GM12872 (cell line): ENCODE results near the gene DIO3.

ENCODE experiments used
- TF ChIP-seq, protein P1 (sequence below): IDR thresholded peaks from 3 replicates; pipeline ENCODE4 v1.5.1; 2011; ENCODE audit warnings: low read depth, mild to moderate bottlenecking, low read length, moderate library complexity; ENCODE audit not compliant: insufficient read depth

The DIO3 gene

DNA sequence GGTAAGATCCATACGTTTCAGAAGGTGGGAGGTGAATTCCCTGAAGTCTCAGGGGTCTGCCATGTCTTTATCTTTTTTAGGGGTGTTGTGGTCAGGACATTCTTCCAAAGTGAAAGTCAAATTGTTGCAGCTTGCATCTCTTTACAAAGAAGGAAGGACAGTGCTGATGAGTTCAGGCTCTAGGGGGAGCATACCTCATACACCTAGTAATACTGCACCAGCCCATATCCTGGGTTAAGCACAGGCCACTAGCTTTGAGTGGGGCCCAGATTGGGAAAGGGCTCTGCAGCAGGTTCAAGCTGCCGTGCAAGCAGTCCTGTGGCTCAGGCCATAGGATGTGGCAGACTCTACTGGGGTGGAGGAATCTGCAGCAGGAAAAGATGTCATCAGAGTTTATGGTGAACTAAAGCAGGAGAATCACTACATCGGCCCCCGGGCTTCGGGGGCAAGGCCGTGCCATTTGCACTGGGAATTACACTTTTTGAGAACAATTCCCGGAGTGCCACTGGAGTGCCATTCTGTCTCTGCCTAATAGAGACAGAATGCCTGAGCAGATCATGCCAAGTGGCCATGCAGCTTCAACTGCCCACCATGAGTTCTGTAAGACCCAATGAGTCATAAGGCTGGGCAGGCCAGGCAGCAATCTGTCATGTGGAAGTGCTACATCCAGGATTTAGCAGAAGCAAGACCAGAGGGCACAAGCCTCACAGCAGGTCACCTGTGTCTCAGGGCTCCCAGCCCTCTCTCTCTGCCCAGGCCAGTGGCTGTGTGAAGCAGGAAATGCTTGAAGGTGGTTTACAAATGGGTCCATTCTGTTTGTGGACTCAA is 32.3 kb downstream of the DIO3 start:
- TF ChIP-seq, protein P1, sequence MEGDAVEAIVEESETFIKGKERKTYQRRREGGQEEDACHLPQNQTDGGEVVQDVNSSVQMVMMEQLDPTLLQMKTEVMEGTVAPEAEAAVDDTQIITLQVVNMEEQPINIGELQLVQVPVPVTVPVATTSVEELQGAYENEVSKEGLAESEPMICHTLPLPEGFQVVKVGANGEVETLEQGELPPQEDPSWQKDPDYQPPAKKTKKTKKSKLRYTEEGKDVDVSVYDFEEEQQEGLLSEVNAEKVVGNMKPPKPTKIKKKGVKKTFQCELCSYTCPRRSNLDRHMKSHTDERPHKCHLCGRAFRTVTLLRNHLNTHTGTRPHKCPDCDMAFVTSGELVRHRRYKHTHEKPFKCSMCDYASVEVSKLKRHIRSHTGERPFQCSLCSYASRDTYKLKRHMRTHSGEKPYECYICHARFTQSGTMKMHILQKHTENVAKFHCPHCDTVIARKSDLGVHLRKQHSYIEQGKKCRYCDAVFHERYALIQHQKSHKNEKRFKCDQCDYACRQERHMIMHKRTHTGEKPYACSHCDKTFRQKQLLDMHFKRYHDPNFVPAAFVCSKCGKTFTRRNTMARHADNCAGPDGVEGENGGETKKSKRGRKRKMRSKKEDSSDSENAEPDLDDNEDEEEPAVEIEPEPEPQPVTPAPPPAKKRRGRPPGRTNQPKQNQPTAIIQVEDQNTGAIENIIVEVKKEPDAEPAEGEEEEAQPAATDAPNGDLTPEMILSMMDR, result no peak

DNA sequence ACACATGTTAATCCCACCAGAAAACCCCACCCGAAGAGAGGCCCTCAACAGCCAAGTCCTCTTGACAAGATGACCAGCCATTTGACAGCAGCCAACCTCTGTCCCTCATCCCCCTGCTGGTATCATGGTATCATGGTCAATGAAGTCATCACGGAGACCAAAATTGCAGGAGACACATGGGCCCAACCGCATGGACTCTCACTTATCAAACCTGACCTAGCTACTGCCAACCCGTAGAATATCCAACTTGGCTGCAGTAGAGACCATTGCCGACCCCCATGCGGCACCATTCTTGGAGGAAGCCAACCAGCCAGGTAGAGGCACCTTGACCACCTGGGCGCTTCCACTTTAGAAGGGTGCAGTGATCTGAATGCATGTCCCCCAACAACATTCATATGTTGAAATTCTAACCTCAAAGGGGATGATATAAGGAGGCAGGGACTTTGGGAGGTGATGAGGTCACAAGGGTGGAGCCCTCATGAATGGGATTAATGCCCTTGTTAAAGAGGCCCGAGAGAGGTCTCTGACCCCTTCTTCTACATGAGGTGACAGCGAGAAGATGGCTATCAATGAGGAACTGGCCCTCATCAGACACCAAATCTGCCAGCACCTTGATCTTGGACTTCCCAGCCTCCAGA is 33.3 kb downstream of the DIO3 start:
- TF ChIP-seq, protein P1, result no peak

DNA sequence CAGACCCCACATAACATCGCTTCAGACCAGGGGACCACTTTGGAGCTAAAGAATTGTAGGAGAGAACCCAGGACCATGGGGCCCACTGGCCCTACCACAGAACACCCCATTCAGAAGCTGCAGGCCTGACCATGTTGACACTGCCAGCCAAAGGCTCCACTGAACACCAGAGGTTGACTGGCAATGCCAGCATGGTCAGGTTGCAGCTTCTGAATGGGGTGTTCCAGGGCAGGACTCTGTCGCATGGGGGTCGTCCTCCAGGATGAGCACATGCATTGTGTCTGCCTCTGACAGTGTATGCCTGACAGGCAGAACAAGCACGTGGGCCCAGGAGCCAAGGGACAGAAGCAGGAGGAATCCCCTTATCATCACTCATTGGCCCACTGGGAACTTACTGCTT is 34.1 kb downstream of the DIO3 start:
- TF ChIP-seq, protein P1, result no peak

DNA sequence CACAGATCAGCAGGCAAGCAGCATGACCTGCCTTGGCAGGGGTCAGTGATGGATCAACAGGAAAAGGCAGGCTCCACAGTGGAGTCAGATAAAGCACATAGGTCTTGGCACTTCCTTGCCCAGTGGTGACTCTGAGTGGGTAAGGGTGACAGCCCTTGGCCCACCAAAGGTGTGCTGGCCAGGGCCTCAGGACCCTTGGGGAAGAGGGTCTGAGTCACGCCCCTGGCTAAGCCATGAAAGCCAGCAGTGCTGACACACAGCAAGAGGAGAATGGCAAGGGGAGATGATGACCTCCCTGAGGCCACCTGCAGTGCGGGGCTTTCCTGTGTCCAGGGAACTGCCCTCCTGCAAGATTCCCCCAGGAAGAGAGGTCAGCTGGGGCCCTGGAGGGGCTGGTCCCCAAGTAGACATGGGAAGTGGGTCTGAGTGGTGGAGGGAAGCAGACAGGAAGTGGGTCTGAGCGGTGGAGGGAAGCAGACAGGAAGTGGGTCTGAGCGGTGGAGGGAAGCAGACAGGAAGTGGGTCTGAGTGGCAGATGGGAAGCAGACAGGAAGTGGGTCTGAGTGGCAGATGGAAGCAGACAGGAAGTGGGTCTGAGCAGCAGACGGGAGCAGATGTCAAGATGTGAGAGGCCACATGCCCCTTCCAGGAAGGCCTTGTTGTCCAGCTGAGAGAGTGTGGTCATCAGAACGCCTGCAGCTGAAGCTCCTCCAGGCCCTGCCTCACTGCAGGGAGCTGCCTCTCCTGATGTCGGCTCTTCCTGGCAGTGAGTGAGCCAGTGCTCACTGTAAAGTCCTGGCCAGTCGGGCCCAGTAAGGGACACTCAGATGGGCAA is 34.8 kb downstream of the DIO3 start:
- TF ChIP-seq, protein P1, result no peak

DNA sequence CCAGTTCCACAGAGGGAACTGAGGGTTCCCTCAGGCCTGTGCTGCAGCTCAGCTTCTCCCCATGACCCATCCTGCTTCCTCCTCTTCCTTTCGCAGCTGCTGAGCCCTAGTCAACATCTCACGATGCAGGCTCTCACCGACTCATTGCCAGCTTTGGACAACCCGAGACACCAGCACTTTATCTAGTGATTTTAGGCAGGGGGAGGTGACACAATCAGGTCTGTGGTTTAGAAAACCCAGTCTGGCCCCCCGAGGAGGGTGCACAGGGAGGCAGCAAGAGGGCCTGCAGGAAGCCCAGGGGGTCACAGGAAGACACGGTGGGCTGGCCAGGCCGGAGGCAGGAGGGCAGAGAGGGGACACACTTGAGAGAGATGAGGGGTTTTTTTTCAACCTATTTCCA is 35.4 kb downstream of the DIO3 start:
- TF ChIP-seq, protein P1, result no peak

DNA sequence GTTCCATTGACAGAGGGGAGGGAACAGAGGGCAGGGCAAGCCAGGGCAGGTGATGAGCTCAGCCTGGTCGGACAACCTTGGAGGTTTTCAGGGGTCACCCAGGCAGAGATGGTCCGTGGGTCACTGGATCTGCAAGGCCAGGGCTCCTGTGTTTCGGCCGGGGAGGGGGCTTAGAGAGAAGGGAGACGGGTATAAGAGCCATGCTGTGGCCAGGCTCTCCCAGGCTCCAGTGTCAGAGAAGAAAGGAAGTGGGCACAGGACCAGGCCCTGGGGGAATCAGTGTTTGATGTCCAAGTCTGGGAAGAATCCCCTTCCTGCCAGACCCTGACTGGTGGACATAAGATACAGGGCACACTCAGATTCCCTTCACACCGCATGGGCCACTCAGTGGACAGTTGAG is 36.9 kb downstream of the DIO3 start:
- TF ChIP-seq, protein P1, result no peak
